Fibroblast of villous mesenchyme (primary cell): Measurements from ENCODE around the gene COMTD1. TPM values are rescaled to one million over a fixed set of nuclear protein-coding genes. Genes with fewer than 3 reads are reported as not detected.

Source experiments
- DNase-seq: peaks from one replicate; pipeline ENCODE4 v3.0.0-alpha.2; 2010; ENCODE audit warnings: low read depth
- H3K4me3 ChIP-seq: 2 replicates; pipeline ENCODE4 v1.5.1; 2011; ENCODE audit warnings: low read depth, mild to moderate bottlenecking, low read length
- CTCF ChIP-seq: IDR thresholded peaks from 2 replicates; pipeline ENCODE4 v1.5.1; 2012; ENCODE audit warnings: low read depth, mild to moderate bottlenecking, low read length; ENCODE audit not compliant: insufficient read depth
- total RNA-seq: library from RNA; depleted of rRNA; stranded (reverse); fragments of >200 nt; gene quantifications from 2 replicates; pipeline ENCODE4 v1.2.3, GENCODE V29; 2012

COMTD1 gene
- total RNA-seq, 1 donor = 3.9 TPM

- no peak for TF ChIP-seq CTCF
- no peak for DNase-seq
- H3K4me3 ChIP-seq = no peak overlapping the region
Measured at GRCh38 chr10:75246506-75246905, 10.7 kb upstream of the COMTD1 start.

DNA sequence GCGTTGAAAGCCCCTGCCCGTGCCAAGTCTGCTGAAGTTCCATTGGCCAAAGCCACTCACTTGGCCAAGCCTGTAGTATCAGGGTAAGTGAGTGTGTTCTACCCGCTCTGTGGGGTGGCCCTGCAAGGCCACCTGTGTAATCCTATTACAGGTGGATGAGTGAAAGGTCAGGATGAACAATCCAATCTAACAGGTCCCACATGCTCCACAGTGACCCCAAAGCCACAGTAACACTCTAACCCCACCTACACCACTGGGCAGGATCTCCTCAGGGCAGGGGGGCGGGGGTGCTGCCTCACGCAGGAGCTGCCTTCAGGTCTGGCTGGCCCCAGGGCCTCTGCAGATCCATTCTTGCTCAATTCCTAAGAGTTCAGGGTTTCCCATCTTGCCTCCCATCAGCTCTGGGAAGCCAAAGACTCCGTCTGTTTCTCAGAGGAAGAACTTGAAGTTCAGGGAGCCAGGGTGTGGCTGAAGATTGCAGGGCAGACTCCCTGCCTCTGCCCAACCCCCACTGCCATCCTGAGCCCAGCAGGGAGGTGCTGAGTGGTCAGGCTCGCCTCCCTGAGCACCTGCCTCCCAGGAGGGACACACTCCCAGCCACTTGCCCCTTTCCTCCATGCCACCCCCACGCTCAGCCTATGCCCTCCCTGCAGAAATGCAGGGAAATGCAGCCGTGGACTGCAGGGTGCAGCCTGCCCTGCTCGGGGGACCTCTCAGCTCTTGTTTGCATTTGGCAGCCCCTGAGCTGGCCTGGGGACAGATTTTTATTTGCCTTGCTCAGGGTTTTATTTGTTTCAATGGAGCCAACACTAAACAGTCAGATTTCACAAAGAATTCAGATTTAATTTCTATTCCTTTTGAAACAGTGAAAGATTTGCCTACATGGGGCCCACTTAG lies 9.8 kb upstream of the COMTD1 start:
- no peak overlapping the region for H3K4me3 ChIP-seq
- no peak for TF ChIP-seq CTCF
- DNase-seq = no peak

GRCh38 chr10:75244487-75245353 lies 9.0 kb upstream of the COMTD1 start:
- DNase-seq = no peak
- TF ChIP-seq CTCF = no peak
- no peak overlapping the region for H3K4me3 ChIP-seq

DNA sequence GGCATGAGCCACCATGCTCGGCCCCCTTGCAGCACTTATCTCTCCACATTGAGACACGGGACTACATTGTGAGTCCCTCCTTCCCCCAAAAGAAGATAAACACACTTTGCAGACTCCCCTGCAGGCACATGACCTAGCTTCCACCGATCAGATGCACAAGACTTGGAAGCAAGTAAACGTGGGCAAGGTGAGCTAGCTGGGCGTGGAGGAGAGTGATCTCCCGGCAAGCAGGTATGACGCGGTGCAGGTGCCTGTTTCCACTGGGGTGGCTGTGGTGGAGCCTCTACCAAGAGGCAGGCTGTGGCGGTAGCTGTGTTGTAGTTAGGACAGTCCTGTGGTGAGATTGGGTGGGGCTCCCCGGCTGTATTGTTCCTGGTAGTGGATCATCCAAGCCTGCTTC lies 7.7 kb upstream of the COMTD1 start:
- no peak for TF ChIP-seq CTCF
- DNase-seq = no peak
- H3K4me3 ChIP-seq = no peak overlapping the region

DNA sequence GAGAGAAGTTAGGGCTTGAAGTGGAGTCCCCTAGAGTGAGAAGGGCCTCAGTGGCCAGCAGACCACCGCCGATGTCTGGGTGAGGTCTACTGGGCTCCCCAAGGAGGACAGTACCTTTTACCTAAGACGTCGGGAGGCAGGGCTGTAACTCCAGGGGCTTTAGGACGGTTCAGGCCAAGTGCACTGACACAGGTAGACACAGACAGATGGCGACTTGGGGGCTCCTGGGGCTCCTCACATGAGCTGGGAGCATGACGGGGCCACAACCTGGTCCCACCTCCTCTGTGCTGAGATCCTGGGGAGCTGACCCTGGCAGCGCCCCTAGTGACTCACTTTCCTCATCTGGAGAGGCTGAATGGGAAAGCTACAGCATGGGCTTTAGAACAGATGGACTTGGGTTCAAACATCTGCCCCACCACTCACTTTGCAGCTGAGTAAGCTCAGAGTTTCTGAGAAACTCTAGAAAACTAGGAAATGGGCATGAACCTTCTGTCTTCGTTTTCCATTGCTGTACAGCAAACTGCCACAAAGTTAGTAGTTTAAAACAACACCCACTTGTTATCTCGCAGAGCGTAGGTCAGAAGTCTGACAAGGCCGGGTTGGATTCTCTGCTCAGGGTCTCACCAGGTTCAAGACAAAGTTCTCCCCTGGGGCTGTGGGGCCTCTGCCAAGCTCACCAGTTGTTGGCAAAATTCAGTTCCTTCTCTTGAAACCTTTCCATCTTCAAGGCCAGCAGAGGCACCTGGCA lies 4.7 kb upstream of the COMTD1 start:
- H3K4me3 ChIP-seq = no peak overlapping the region
- no peak for DNase-seq
- no peak for TF ChIP-seq CTCF

DNA sequence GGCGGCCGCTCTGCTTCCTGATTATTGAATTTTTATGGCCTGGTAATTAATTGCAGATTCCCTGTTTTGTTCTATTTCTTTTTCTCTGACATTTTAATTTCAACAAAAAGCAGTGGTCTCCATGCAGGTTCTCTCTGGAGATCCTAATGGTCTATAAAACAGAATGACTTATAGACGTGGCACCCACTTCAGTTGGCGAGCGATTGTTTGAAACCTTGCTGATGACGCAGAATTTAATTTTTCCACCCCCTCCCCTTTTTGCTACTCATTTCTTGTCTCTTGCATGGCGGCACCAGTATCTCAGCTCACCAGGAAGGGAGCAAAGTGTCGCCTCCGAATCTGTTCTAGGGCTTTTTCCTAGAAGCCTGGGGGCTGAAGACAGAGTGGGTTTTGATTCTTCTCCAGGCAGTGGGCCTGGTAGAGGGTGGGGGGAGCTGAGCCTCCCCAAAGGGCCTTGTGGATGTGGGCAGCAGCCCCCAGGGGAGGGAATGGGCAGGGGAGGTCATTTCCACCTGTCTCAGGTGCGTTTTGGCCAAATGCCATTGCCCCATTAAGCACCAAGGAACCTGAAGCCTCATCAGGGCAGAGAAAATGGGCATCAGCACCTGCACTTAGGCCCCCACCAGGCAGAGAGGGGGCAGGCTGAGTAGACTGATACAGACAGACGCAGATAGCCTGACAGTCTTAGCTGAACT lies 3.5 kb upstream of the COMTD1 start:
- H3K4me3 ChIP-seq = no peak overlapping the region
- no peak for DNase-seq
- no peak for TF ChIP-seq CTCF
